GM21717 (cell line): Measurements from ENCODE around the gene SLC25A41.

Experiments used
- ATAC-seq: cut with Tn5 transposase; IDR thresholded peaks from one replicate; pipeline ENCODE4 v1.9.1; 2021; ENCODE audit warnings: mild to moderate bottlenecking, moderate library complexity; ENCODE audit not compliant: unreplicated experiment

The SLC25A41 gene

GRCh38 chr19:6433663-6434062 is at the start of gene SLC25A41:
TSS of gene SLC25A41 (minus strand) at chr19:6433763. CDS start at chr19:6433693, 70 bp downstream.
- no peak for ATAC-seq

- ATAC-seq, result no peak
Observed at GRCh38 chr19:6483235-6483634, 49.7 kb upstream of the SLC25A41 start.

- no peak for ATAC-seq
Observed at GRCh38 chr19:6482343-6482686, 48.8 kb upstream of the SLC25A41 start.

GRCh38 chr19:6481541-6482342 is 48.2 kb upstream of the SLC25A41 start, which contains the start of gene DENND1C:
TSS of gene DENND1C (minus strand) at chr19:6481787. CDS start at chr19:6481695, 92 bp downstream.
- peak; percentile 61 for ATAC-seq

- ATAC-seq, result no peak
Observed at GRCh38 chr19:6480848-6481415, 47.4 kb upstream of the SLC25A41 start.

- no peak for ATAC-seq
Observed at GRCh38 chr19:6479836-6480398, 46.4 kb upstream of the SLC25A41 start.

- ATAC-seq, result no peak
Observed at GRCh38 chr19:6478815-6479214, 45.3 kb upstream of the SLC25A41 start.

- ATAC-seq, result no peak
Observed at GRCh38 chr19:6476896-6477431, 43.4 kb upstream of the SLC25A41 start.

- ATAC-seq, result no peak
Observed at GRCh38 chr19:6476155-6476895, 42.8 kb upstream of the SLC25A41 start.

GRCh38 chr19:6475321-6476108 is 42.0 kb upstream of the SLC25A41 start:
- no peak for ATAC-seq

GRCh38 chr19:6473647-6474046 is 40.1 kb upstream of the SLC25A41 start:
- no peak for ATAC-seq

- no peak for ATAC-seq
Observed at GRCh38 chr19:6472713-6473112, 39.1 kb upstream of the SLC25A41 start.

GRCh38 chr19:6471076-6471475 is 37.5 kb upstream of the SLC25A41 start:
- no peak for ATAC-seq

GRCh38 chr19:6470173-6470572 is 36.6 kb upstream of the SLC25A41 start:
- ATAC-seq, result no peak

GRCh38 chr19:6467384-6467783 is 33.8 kb upstream of the SLC25A41 start:
- no peak for ATAC-seq

- ATAC-seq, result no peak
Observed at GRCh38 chr19:6466526-6467248, 33.1 kb upstream of the SLC25A41 start.

- no peak for ATAC-seq
Observed at GRCh38 chr19:6465663-6466062, 32.1 kb upstream of the SLC25A41 start.

GRCh38 chr19:6465006-6465405 is 31.4 kb upstream of the SLC25A41 start:
- ATAC-seq, result no peak

GRCh38 chr19:6464070-6464873 is 30.7 kb upstream of the SLC25A41 start, which contains the start of gene CRB3:
TSS of gene CRB3 (plus strand) at chr19:6464271. CDS start at chr19:6464702, 431 bp downstream.
- ATAC-seq, result no peak
